Midbrain (tissue), 1 donor: Measurements from ENCODE around the gene AK5.
"Not testable (repeated sequence)": the region's sequence is repeated elsewhere in the genome, so short reads cannot be mapped to it uniquely, and the experiment has no call there.

ENCODE experiments used
- DNase-seq: peaks from one replicate; lab custom pipeline; 2025; lab: John Stamatoyannopoulos, UW

The AK5 gene

GRCh38 chr1:77288275-77288674 lies 6.5 kb downstream of the AK5 start:
- no peak for DNase-seq

- DNase-seq, result no peak
Observed at GRCh38 chr1:77290576-77290975, 8.8 kb downstream of the AK5 start.

- no peak for DNase-seq
Observed at GRCh38 chr1:77292551-77292950, 10.7 kb downstream of the AK5 start.

- DNase-seq, result no peak
Observed at GRCh38 chr1:77300566-77300965, 18.7 kb downstream of the AK5 start.

- no peak for DNase-seq
Observed at GRCh38 chr1:77303387-77303786, 21.6 kb downstream of the AK5 start.

- no peak for DNase-seq
Observed at GRCh38 chr1:77308889-77309621, 27.2 kb downstream of the AK5 start.

- DNase-seq, result no peak
Observed at GRCh38 chr1:77310924-77311323, 29.1 kb downstream of the AK5 start.

GRCh38 chr1:77312364-77312763 lies 30.5 kb downstream of the AK5 start:
- DNase-seq, result not testable (repeated sequence)

- peak; percentile 9 for DNase-seq
Observed at GRCh38 chr1:77313491-77313890, 31.7 kb downstream of the AK5 start.

- DNase-seq, result no peak
Observed at GRCh38 chr1:77316006-77316405, 34.2 kb downstream of the AK5 start.

GRCh38 chr1:77316966-77317365 lies 35.1 kb downstream of the AK5 start:
- DNase-seq, result no peak

GRCh38 chr1:77319036-77319705 lies 37.4 kb downstream of the AK5 start:
- no peak for DNase-seq

- no peak for DNase-seq
Observed at GRCh38 chr1:77322061-77322900, 40.5 kb downstream of the AK5 start.

- DNase-seq, result no peak
Observed at GRCh38 chr1:77333501-77333900, 51.7 kb downstream of the AK5 start.

GRCh38 chr1:77336729-77337128 lies 54.9 kb downstream of the AK5 start:
- no peak for DNase-seq

- no peak for DNase-seq
Observed at GRCh38 chr1:77339326-77339725, 57.5 kb downstream of the AK5 start.

GRCh38 chr1:77341195-77341594 lies 59.4 kb downstream of the AK5 start:
- DNase-seq, result peak; percentile 17

- DNase-seq, result no peak
Observed at GRCh38 chr1:77342745-77343144, 60.9 kb downstream of the AK5 start.

GRCh38 chr1:77347646-77348045 lies 65.8 kb downstream of the AK5 start:
- peak; percentile 19 for DNase-seq

- no peak for DNase-seq
Observed at GRCh38 chr1:77348549-77348948, 66.7 kb downstream of the AK5 start.

GRCh38 chr1:77349275-77349674 lies 67.5 kb downstream of the AK5 start:
- DNase-seq, result peak; percentile 20

GRCh38 chr1:77350012-77350770 lies 68.4 kb downstream of the AK5 start:
- no peak for DNase-seq
